ENCODE results near the gene NKD2. TPM values are rescaled to one million over a fixed set of nuclear protein-coding genes. Genes with fewer than 3 reads are reported as not detected.
"Not testable (repeated sequence)": the region's sequence is repeated elsewhere in the genome, so short reads cannot be mapped to it uniquely, and the experiment has no call there.

NKD2 gene
- total RNA-seq, 1 donor from 2014 or later, result 4.3 TPM

DNA sequence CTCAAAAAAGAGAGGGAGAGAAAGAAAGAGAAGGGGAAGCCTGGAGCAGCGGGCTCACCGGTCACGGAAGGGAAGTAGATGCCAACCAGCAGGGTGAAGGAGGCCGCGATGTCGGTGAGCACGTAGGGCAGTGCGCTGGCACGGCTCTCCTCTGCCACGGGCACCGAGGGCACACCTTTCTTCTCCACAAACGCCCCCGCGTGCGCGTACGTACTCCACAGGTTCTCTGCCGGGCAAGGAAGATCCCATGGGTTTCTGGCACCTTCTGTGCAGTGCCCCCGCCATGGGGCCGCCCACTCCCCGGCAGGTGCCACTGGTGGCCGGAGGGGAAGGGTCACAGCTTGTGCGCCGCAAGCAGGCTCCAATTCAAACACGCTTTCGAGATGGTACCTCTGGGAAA lies 72.9 kb downstream of the NKD2 start:
- intact Hi-C loops (cut with micrococcal nuclease), result no loop called here

DNA sequence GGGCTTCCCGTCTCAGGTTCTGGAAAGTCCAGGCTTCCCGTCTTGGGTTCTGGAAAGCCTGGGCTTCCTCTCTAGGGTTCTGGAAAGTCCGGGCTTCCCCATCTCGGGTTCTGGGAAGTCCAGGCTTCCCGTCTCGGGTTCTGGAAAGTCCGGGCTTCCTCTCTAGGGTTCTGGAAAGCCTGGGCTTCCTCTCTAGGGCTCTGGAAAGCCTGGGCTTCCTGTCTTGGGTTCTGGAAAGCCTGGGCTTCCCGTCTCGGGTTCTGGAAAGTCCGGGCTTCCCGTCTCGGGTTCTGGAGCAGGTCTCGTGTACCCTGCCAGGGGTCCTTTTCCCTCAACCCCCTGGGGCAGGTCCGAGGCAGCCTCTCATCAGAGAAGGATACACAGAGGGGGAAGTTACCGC lies 74.4 kb downstream of the NKD2 start:
- intact Hi-C loops (cut with micrococcal nuclease), result not testable (repeated sequence)

DNA sequence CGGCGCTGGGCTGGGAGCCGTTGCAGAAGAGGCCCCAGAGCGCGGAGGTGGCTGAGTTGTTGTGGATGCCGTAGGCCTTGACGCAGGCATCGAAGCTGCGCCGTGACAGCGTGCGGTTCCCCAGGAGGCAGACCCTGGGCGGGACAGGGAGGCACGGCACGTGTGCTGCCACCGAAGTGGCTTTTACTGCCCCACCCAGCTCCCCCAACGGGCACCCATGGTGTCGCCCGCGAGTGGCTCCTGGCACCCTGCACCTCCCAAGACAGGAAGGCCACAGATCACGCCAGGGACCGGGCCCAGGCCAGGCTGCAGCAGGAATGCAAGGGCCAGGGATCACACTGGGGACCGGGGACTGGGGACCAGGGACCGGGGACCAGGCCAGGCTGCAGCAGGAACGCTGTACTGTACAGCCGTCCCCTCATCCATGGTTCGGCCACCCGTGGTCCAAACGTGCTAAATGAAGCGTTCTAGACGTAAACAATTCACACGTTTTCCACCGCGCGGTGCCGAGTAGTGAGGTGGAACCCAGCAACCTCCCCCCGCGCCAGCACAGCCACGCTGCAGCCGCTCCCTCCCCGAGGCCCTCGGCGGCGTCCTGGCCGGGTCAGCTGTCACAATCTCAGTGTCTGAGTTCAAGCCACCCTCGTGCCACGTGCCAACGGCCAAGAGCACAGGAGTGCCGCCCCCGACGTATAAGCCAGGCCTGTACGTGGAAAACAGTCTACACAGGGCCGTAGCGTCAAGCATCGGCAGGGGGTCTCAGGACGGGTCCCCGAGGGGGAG lies 75.4 kb downstream of the NKD2 start:
- intact Hi-C loops (cut with micrococcal nuclease), result no loop called here

DNA sequence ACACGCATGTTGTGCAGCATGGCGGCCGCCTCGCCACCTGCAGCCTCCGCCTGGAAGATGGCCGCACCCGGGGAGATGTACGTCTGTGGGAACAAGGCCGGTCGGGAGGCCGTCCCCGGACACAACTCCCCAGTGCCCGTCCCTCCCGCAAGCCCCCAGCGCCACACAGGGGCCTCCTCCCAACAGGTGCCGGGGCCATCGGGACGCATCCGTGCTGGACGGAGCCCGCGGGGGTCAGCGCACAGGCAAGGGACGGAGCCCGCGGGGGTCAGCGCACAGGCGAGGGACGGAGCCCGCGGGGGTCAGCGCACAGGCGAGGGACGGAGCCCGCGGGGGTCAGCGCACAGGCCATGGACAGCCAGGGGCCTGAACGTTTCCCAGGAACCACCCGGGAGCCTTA lies 76.8 kb downstream of the NKD2 start:
- intact Hi-C loops (cut with micrococcal nuclease), result no loop called here

DNA sequence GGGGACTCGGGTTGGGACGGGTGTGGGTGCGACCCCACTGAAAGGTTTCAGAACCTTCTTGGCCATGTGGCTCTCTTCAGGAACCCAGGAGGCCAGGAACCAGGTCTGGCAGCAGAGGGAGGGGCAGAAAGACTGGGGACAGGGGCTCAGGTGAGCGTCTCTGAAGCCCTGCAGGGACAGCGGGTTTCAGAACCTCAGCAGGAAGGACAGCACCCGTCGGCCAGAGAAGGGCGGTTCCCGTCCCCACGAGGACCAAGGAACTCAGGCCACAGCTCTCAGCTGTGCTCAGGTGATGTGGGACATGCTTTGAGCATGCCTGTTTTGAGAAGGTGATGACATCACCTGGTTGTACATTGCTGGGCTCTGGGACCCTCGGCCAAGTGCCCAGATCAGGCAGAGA lies 77.5 kb downstream of the NKD2 start:
- intact Hi-C loops (cut with micrococcal nuclease), result no loop called here

DNA sequence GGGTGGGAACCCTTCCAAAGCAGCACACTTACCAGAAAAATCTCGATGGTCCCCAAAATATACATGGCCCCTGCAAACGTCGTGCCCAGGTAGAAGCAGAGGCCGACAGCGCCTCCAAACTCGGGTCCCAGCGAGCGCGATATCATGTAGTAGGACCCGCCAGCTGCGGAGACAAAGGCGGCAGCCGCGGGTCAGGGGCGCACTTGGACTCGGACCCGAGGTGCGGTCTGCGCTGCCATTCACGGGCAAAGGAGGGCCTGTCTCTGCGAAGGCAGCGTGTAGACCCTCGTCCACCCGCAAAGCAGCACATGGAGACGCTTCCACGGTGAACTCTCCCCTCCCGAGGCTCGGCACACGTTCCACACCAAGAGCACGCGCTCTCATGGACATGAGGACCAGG lies 78.3 kb downstream of the NKD2 start:
- intact Hi-C loops (cut with micrococcal nuclease), result no loop called here

DNA sequence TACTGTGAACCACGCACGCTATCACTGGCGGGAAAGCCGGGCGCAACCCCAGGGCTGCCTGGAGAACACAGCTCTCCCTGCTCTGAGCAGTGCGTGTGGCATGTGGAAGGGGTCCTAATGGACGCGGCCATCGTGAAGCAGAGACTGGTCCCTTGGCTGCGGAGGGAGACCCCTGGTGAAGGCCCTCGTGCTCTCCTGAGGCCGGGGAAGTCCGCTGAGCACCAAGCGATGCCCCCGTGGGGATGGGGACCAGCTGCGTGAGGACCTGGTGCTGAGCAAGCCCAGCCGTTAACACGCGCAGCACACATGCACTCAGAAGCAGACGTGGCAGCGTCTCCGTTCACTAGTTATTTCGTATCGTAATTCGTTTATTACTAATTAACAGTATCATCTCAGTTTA lies 78.8 kb downstream of the NKD2 start:
- intact Hi-C loops (cut with micrococcal nuclease), result no loop called here

DNA sequence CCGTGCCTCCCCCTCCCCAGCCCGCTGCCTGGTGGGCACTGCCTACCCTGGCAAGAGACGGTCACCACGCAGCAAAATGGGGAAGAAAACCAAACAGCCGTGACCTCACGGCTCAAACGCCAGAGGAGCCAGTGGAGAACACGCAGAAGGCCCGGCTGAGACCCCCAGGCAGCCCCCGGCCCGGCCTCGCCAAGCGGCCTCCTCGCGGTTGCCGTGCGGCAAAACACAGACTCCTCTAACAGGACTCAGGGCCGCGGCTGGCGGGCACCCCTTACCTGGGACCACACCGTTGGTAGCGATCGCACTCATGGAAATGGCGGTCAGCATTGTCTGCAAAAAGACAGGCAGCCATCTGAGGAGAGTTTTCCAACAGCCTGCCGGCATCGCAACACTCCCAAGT lies 79.4 kb downstream of the NKD2 start:
- intact Hi-C loops (cut with micrococcal nuclease), result no loop called here

Other genes starting within 250 kb of the NKD2 start
- gene ZDHHC11B, start 224.1 kb upstream of the NKD2 start, total RNA-seq, result not detected in 2 replicates
- gene ZDHHC11, start 157.8 kb upstream of the NKD2 start, total RNA-seq, result 24.1 and 26.9 TPM in 2 replicates
- gene BRD9, start 116.0 kb upstream of the NKD2 start, total RNA-seq, result 62.8 and 64.3 TPM in 2 replicates
- gene TRIP13, start 115.9 kb upstream of the NKD2 start, total RNA-seq, result 20.8 and 24.1 TPM in 2 replicates
- gene SLC12A7, start 103.3 kb downstream of the NKD2 start, total RNA-seq, result 76.7 and 76.9 TPM in 2 replicates
- not detected in 2 replicates for gene SLC6A19, start 192.8 kb downstream of the NKD2 start, total RNA-seq
- gene SLC6A18, start 216.6 kb downstream of the NKD2 start, total RNA-seq, result not detected in 2 replicates

Measured in T-helper 1 cell treated with Interleukin-12 subunit alpha and Interleukin-12 subunit beta and Interleukin-4 antibody, amounts not matched to agents 30 ng/mL and 1 ng/mL, for 36 hours (primary cell).